Upper lobe of left lung (tissue), 6 donors: Measurements from ENCODE around the gene GCNT1. TPM values are rescaled to one million over a fixed set of nuclear protein-coding genes. Genes with fewer than 3 reads are reported as not detected.

Experiments used
- ATAC-seq, 2 donors: fragments of 200-7000 bp; cut with Tn5 transposase; one replicate each; pipeline ENCODE4 v1.9.1; 2022; ENCODE audit warnings: mild to moderate bottlenecking in 2 of 2, moderate library complexity in 2 of 2; ENCODE audit not compliant: low FRiP score in 2 of 2
- DNase-seq, 2 donors: peaks; one replicate each; pipeline ENCODE4 v3.0.0-alpha.2; 2019 to 2020
- H3K27ac ChIP-seq, 4 donors: fragments of 200-600 bp; sonication (generic); one replicate each; pipeline ENCODE4 v1.5.1; 2016 to 2019
- H3K27me3 ChIP-seq, 4 donors: fragments of 200-600 bp; sonication (generic); one replicate each; pipeline ENCODE4 v1.5.1; 2017 to 2019
- H3K36me3 ChIP-seq, 4 donors: fragments of 200-600 bp; sonication (generic); one replicate each; pipeline ENCODE4 v1.5.1; 2016 to 2019
- H3K4me1 ChIP-seq, 4 donors: fragments of 200-600 bp; sonication (generic); one replicate each; pipeline ENCODE4 v1.5.1; 2018 to 2019
- H3K4me3 ChIP-seq, 4 donors: fragments of 200-600 bp; sonication (generic); one replicate each; pipeline ENCODE4 v1.5.1; 2017 to 2019; ENCODE audit warnings: mild to moderate bottlenecking in 2 of 4, moderate library complexity in 1 of 4
- H3K9me3 ChIP-seq, 4 donors: fragments of 200-600 bp; sonication (generic); one replicate each; pipeline ENCODE4 v1.5.1; 2018 to 2019
- EP300 ChIP-seq, 4 donors: sonication (generic); formaldehyde crosslinking; IDR thresholded peaks; one replicate each; pipeline ENCODE4 v1.5.1; 2017; ENCODE audit warnings: antibody characterized with exemption in 4 of 4, control low read depth in 2 of 4
- POLR2A ChIP-seq, 4 donors: fragments of 450-650 bp; IDR thresholded peaks; one replicate each; pipeline ENCODE4 v1.5.1; 2016 to 2017; ENCODE audit warnings: antibody characterized with exemption in 4 of 4, mild to moderate bottlenecking in 2 of 4
- POLR2AphosphoS5 ChIP-seq, 2 donors: sonication (generic); formaldehyde crosslinking; IDR thresholded peaks; one replicate each; pipeline ENCODE4 v1.5.1; 2017; ENCODE audit warnings: antibody characterized with exemption in 2 of 2
- WGBS, 2 donors: methylation state at CpG; one replicate each; pipeline ENCODE4 v1.1.5; 2017 to 2018; 5-methylcytosine and 5-hydroxymethylcytosine counted together
- total RNA-seq, 6 donors: library from RNA; depleted of rRNA in 4 of 6; stranded (reverse); fragments of >200 nt in 4 of 6; gene quantifications; one replicate each; pipeline versions ENCODE4 v1.1.0 to v1.2.1, GENCODE V29; 2016 to 2021
- TF ChIP-seq, protein P1 (sequence below), 6 experiments: fragments of 450-650 bp in 4 of 6; fragments of 200-600 bp in 2 of 6; sonication (generic) in 2 of 6; IDR thresholded peaks; one replicate each; pipeline ENCODE4 v1.5.1; 2016 to 2019; ENCODE audit warnings: antibody characterized with exemption in 6 of 6
- donor health status: DM: no; HTN: no; CAD: no; lungs with moderate emphysema.
- donor health status: DM: no; HTN: yes; CAD: no; lungs with severe emphysema.

Gene GCNT1
- total RNA-seq, 6 donors from 2014 or later, result 2.3 to 20.8 (median 9.1) TPM

DNA sequence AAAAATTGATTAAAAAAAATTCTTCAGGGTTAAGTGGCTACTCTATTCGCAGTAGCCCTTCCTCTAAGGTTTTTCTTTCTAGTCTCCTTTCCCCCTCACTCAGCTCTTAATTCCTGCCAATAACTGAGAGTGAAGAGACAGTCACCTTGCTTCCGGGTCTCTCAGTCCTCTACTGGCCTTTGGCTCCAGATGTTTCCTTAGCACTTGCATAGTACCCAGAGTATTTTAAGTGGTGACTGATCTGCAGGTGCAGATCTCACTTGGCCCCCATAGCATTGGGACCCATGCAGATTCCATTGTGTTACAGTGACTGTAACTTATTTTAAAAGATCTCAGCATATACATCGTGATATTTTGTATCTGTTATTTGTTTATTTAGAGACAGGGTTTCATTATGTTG is 66.2 kb downstream of the GCNT1 start:
- no peak overlapping the region for H3K4me3 ChIP-seq
- H3K4me1 ChIP-seq, result peaks cover 0 to 4% (median 0%) of the 10 kb centered on the region in 4 donors
- no peaks in the 10 kb centered on the region for H3K36me3 ChIP-seq
- H3K27ac ChIP-seq, result no peak overlapping the region
- no peaks in the 10 kb centered on the region for H3K9me3 ChIP-seq
- TF ChIP-seq, protein P1, sequence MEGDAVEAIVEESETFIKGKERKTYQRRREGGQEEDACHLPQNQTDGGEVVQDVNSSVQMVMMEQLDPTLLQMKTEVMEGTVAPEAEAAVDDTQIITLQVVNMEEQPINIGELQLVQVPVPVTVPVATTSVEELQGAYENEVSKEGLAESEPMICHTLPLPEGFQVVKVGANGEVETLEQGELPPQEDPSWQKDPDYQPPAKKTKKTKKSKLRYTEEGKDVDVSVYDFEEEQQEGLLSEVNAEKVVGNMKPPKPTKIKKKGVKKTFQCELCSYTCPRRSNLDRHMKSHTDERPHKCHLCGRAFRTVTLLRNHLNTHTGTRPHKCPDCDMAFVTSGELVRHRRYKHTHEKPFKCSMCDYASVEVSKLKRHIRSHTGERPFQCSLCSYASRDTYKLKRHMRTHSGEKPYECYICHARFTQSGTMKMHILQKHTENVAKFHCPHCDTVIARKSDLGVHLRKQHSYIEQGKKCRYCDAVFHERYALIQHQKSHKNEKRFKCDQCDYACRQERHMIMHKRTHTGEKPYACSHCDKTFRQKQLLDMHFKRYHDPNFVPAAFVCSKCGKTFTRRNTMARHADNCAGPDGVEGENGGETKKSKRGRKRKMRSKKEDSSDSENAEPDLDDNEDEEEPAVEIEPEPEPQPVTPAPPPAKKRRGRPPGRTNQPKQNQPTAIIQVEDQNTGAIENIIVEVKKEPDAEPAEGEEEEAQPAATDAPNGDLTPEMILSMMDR (IDR thresholded peaks at IDR 0.05), result no peak
- TF ChIP-seq POLR2AphosphoS5 (IDR thresholded peaks at IDR 0.05) (no peak), EP300 (IDR thresholded peaks at IDR 0.05) (no peak), POLR2A (IDR thresholded peaks at IDR 0.05) (no peak)
- no peak for DNase-seq
- 74 to 88% methylated on average over 3 of the region's 3 CpGs for WGBS, 2 donors
- no peaks in the 10 kb centered on the region for H3K27me3 ChIP-seq
- no peak for ATAC-seq

DNA sequence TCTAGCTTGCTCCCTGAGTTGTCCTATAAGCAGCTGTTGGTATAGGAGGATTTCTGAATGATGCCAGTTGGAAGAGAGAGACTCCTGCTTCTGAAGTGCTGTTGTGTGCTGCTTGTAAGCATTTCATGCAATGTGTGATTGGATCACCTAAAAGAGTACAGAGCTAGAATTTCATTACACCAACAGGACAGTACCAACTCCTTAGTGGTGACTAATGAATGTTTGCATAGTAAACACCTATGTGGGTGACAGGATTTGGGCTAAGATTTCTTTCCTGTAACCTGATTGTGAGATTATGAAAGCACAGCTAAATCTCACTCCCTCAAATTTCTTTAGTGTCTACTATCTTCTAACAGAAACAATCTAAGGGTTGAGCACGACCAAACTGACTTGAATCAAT is 67.0 kb downstream of the GCNT1 start:
- TF ChIP-seq EP300 (IDR thresholded peaks at IDR 0.05), result no peak
- no peak for TF ChIP-seq POLR2AphosphoS5 (IDR thresholded peaks at IDR 0.05)
- TF ChIP-seq, protein P1 (IDR thresholded peaks at IDR 0.05), result no peak
- TF ChIP-seq POLR2A (IDR thresholded peaks at IDR 0.05), result no peak
- H3K9me3 ChIP-seq, result no peaks in the 10 kb centered on the region
- no peaks in the 10 kb centered on the region for H3K36me3 ChIP-seq
- WGBS, 2 donors, result 52 to 57% methylated on average over 1 of the region's 1 CpG
- no peaks in the 10 kb centered on the region for H3K27me3 ChIP-seq
- H3K4me1 ChIP-seq, result peaks cover 0 to 7% (median under 1%) of the 10 kb centered on the region in 4 donors
- DNase-seq (no peak), ATAC-seq (no peak)
- H3K4me3 ChIP-seq, result no peak overlapping the region
- H3K27ac ChIP-seq, result no peak overlapping the region

DNA sequence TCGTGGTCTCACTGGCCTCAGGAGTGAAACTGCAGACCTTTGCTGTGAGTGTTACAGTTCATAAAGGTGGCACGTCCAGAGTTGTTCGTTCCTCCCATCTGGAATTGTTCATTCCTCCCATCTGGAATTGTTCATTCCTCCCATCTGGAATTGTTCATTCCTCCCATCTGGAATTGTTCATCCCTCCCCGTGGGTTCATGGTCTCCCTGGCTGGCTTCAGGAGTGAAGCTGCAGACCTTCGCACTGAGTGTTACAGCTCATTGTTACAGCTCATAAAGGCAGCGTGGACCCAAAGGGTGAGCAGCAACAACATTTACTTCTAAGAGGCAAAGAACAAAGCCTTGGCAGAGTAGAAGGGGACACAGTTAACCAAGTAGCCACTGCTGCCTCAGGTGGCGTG is 69.1 kb downstream of the GCNT1 start:
- no peak for DNase-seq
- no peaks in the 10 kb centered on the region for H3K9me3 ChIP-seq
- H3K4me3 ChIP-seq, result no peak overlapping the region
- no peak for TF ChIP-seq POLR2AphosphoS5 (IDR thresholded peaks at IDR 0.05)
- 90 to 92% methylated on average over 7 of the region's 7 CpGs for WGBS, 2 donors
- peaks cover 0 to 7% (median 2%) of the 10 kb centered on the region in 4 donors for H3K4me1 ChIP-seq
- no peaks in the 10 kb centered on the region for H3K36me3 ChIP-seq
- H3K27ac ChIP-seq, result no peak overlapping the region
- no peak for ATAC-seq
- H3K27me3 ChIP-seq, result no peaks in the 10 kb centered on the region

DNA sequence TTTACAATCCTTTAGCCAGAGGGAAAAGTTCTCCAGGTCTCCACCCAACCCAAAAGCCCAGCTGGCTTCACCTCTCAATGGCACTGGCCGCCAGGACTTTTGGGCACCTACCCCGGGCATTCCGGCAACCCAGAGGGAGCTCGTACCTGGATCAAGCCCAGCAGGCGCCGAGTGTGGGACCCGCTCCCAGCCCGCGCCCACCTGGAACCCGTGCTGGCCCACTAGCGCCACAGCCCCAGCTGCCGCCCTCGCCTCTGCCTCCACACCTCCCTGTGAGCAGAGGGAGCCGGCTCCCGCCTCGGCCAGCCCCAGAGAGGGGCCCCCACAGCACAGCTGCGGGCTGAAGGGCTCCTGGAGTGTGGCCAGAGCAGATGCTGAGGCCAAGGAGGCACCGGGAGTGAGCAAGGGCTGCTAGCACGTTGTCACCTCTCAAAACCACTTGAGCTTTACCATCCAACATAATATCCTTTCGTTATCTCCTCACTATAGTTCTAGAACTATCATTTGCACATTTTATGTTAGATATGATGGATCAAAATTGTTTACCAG is 69.7 kb downstream of the GCNT1 start:
- Histone ChIP-seq H3K36me3 (no peaks in the 10 kb centered on the region), H3K4me3 (no peak overlapping the region), H3K9me3 (no peaks in the 10 kb centered on the region), H3K27ac (no peak overlapping the region), H3K4me1 (peaks cover 0 to 7% (median 5%) of the 10 kb centered on the region in 4 donors), H3K27me3 (no peaks in the 10 kb centered on the region)
- WGBS, 2 donors, result 89 to 92% methylated on average over 6 to 20 of the region's 20 CpGs
- ATAC-seq (no peak), DNase-seq (peak in 1 of 2 donors; percentile 74)
- no peak for TF ChIP-seq EP300 (IDR thresholded peaks at IDR 0.05)
- TF ChIP-seq POLR2AphosphoS5 (IDR thresholded peaks at IDR 0.05), result no peak
- no peak for TF ChIP-seq POLR2A (IDR thresholded peaks at IDR 0.05)
- TF ChIP-seq, protein P1 (IDR thresholded peaks at IDR 0.05), result no peak

DNA sequence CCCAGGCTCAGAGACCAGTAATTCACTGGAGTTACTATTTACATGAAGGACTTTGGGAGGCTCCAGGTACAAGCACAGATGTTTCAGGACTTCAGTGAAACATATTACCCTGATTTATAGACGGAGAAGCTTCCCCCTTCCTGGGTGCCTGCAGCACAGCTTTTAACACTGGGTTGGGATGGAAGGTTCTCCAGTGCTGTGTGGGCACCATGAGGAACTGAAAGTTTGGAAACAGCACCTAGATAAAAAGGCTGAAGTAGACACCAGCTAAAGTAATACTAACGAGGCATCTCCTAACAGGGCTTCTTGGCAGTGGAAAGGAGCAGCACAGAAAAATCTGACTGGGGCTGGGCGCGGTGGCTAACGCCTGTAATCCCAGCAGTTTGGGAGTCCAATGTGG is 70.7 kb downstream of the GCNT1 start:
- H3K9me3 ChIP-seq, result no peaks in the 10 kb centered on the region
- no peak for TF ChIP-seq EP300 (IDR thresholded peaks at IDR 0.05)
- TF ChIP-seq POLR2A (IDR thresholded peaks at IDR 0.05), result no peak
- TF ChIP-seq, protein P1 (IDR thresholded peaks at IDR 0.05), result no peak
- TF ChIP-seq POLR2AphosphoS5 (IDR thresholded peaks at IDR 0.05), result no peak
- H3K27me3 ChIP-seq, result no peaks in the 10 kb centered on the region
- H3K27ac ChIP-seq, result no peak overlapping the region
- H3K4me1 ChIP-seq, result peaks cover 0 to 7% (median 5%) of the 10 kb centered on the region in 4 donors
- no peaks in the 10 kb centered on the region for H3K36me3 ChIP-seq
- WGBS, 2 donors, result 86 to 93% methylated on average over 5 of the region's 5 CpGs
- no peak for DNase-seq
- H3K4me3 ChIP-seq, result no peak overlapping the region
- ATAC-seq, result peak in 1 of 2 donors; percentile 47
